ENCODE measurements around the gene ACOX1. TPM values are rescaled to one million over a fixed set of nuclear protein-coding genes. Genes with fewer than 3 reads are reported as not detected.

Gene ACOX1
- total and polyA plus RNA-seq, 2 of the 13 experiments (the other 11 are each of a cell fraction or from before 2014, with no cell fraction given) = 86.4 to 120 TPM

- TF ChIP-seq TOPORS (CRISPR knock-in tag; IDR thresholded peaks at IDR 0.05) (0 out of 2 replicates have a peak, but pooled peaks have one; percentile 73), ZFP36L2 (CRISPR knock-in tag; IDR thresholded peaks at IDR 0.05) (peak; percentile 48; the same call in 1 of the 2 replicates), MTF1 (CRISPR knock-in tag; IDR thresholded peaks at IDR 0.05) (peak; percentile 71), CREB1 (IDR thresholded peaks at IDR 0.05) (peak; percentile 53), CREB1 (CRISPR knock-in tag; IDR thresholded peaks at IDR 0.05) (no peak), ZNF547 (CRISPR knock-in tag; IDR thresholded peaks at IDR 0.05) (peak; percentile 92), ZNF17 (CRISPR knock-in tag; IDR thresholded peaks at IDR 0.05) (no peak), SRSF4 (IDR thresholded peaks at IDR 0.05; ENCODE audit: low read depth, low read length, poor library complexity, severe bottlenecking) (peak; percentile 66), HNRNPK (IDR thresholded peaks at IDR 0.05; ENCODE audit: low read depth, low read length, poor library complexity, severe bottlenecking) (peak; percentile 57), ZNF883 (CRISPR knock-in tag; IDR thresholded peaks at IDR 0.05; ENCODE audit: not compliant biosample characterization) (peak; percentile 91), STAT6 (CRISPR knock-in tag; IDR thresholded peaks at IDR 0.05; ENCODE audit: borderline replicate concordance) (no peak), NFIB (CRISPR knock-in tag; IDR thresholded peaks at IDR 0.05; ENCODE audit: borderline replicate concordance) (no peak), ARNT2 (CRISPR knock-in tag; IDR thresholded peaks at IDR 0.05; ENCODE audit: low read depth) (peak; percentile 95), ZNF10 (CRISPR knock-in tag; IDR thresholded peaks at IDR 0.05; ENCODE audit: borderline replicate concordance, low read depth) (no peak), NFE2L2 (IDR thresholded peaks at IDR 0.05; ENCODE audit: low read length) (no peak), ZFP41 (CRISPR knock-in tag; IDR thresholded peaks at IDR 0.05; ENCODE audit: borderline replicate concordance) (no peak)
- TF ChIP-seq, protein P1, sequence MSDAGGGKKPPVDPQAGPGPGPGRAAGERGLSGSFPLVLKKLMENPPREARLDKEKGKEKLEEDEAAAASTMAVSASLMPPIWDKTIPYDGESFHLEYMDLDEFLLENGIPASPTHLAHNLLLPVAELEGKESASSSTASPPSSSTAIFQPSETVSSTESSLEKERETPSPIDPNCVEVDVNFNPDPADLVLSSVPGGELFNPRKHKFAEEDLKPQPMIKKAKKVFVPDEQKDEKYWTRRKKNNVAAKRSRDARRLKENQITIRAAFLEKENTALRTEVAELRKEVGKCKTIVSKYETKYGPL (CRISPR knock-in tag; IDR thresholded peaks at IDR 0.05) = peak; percentile 80
- TF ChIP-seq, protein P2, sequence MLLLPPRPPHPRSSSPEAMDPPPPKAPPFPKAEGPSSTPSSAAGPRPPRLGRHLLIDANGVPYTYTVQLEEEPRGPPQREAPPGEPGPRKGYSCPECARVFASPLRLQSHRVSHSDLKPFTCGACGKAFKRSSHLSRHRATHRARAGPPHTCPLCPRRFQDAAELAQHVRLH (CRISPR knock-in tag; IDR thresholded peaks at IDR 0.05; ENCODE audit: borderline replicate concordance, low read depth) = peak; percentile 90; the same call in 1 of the 2 replicates
- TF ChIP-seq, protein P3, sequence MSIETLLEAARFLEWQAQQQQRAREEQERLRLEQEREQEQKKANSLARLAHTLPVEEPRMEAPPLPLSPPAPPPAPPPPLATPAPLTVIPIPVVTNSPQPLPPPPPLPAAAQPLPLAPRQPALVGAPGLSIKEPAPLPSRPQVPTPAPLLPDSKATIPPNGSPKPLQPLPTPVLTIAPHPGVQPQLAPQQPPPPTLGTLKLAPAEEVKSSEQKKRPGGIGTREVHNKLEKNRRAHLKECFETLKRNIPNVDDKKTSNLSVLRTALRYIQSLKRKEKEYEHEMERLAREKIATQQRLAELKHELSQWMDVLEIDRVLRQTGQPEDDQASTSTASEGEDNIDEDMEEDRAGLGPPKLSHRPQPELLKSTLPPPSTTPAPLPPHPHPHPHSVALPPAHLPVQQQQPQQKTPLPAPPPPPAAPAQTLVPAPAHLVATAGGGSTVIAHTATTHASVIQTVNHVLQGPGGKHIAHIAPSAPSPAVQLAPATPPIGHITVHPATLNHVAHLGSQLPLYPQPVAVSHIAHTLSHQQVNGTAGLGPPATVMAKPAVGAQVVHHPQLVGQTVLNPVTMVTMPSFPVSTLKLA (IDR thresholded peaks at IDR 0.05) = peak; percentile 91
- TF ChIP-seq, protein P4, sequence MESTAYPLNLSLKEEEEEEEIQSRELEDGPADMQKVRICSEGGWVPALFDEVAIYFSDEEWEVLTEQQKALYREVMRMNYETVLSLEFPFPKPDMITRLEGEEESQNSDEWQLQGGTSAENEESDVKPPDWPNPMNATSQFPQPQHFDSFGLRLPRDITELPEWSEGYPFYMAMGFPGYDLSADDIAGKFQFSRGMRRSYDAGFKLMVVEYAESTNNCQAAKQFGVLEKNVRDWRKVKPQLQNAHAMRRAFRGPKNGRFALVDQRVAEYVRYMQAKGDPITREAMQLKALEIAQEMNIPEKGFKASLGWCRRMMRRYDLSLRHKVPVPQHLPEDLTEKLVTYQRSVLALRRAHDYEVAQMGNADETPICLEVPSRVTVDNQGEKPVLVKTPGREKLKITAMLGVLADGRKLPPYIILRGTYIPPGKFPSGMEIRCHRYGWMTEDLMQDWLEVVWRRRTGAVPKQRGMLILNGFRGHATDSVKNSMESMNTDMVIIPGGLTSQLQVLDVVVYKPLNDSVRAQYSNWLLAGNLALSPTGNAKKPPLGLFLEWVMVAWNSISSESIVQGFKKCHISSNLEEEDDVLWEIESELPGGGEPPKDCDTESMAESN (CRISPR knock-in tag; conservative IDR thresholded peaks at IDR 0.05) = peak; percentile 94
These were observed 38.1 kb downstream of the ACOX1 start, which contains the start of gene FBF1 (continued) for GRCh38 chr17:75940727-75941441.
